ENCODE results near the gene PSMA5.
A peak's percentile ranks its signal among the peaks of the same experiment; 100 is the strongest.
"Not testable (repeated sequence)": the region's sequence is repeated elsewhere in the genome, so short reads cannot be mapped to it uniquely, and the experiment has no call there.

The PSMA5 gene

GRCh38 chr1:109426281-109427170 is at the start of gene PSMA5:
PSMA5 (minus strand) TSS chr1:109426448; CDS start chr1:109426330, 118 bp downstream.
- DNase-seq, result peak; percentile 96

GRCh38 chr1:109475261-109475660 is 49.0 kb upstream of the PSMA5 start:
- no peak for DNase-seq

- DNase-seq, result no peak
Measured at GRCh38 chr1:109474697-109475096, 48.4 kb upstream of the PSMA5 start.

GRCh38 chr1:109473284-109474057 is 47.2 kb upstream of the PSMA5 start:
- not testable (repeated sequence) for DNase-seq

- DNase-seq, result no peak
Measured at GRCh38 chr1:109472779-109473178, 46.5 kb upstream of the PSMA5 start.

- DNase-seq, result no peak
Measured at GRCh38 chr1:109470245-109470644, 44.0 kb upstream of the PSMA5 start.

- DNase-seq, result no peak
Measured at GRCh38 chr1:109468903-109469302, 42.7 kb upstream of the PSMA5 start.

GRCh38 chr1:109468061-109468460 is 41.8 kb upstream of the PSMA5 start:
- no peak for DNase-seq

- DNase-seq, result no peak
Measured at GRCh38 chr1:109467301-109467777, 41.1 kb upstream of the PSMA5 start.

GRCh38 chr1:109466452-109467300 is 40.4 kb upstream of the PSMA5 start, which contains the start of gene SYPL2:
SYPL2 (plus strand) TSS chr1:109466546; CDS start chr1:109466844, 298 bp downstream.
- peak; percentile 20 for DNase-seq

- DNase-seq, result no peak
Measured at GRCh38 chr1:109466125-109466451, 39.8 kb upstream of the PSMA5 start.

- no peak for DNase-seq
Measured at GRCh38 chr1:109457819-109458218, 31.6 kb upstream of the PSMA5 start.

- DNase-seq, result no peak
Measured at GRCh38 chr1:109454497-109455133, 28.4 kb upstream of the PSMA5 start.

GRCh38 chr1:109447524-109447923 is 21.3 kb upstream of the PSMA5 start:
- DNase-seq, result no peak

GRCh38 chr1:109445949-109446695 is 19.9 kb upstream of the PSMA5 start:
- not testable (repeated sequence) for DNase-seq

- DNase-seq, result no peak
Measured at GRCh38 chr1:109444346-109444745, 18.1 kb upstream of the PSMA5 start.

- no peak for DNase-seq
Measured at GRCh38 chr1:109443476-109443875, 17.2 kb upstream of the PSMA5 start.

- DNase-seq, result no peak
Measured at GRCh38 chr1:109441069-109441468, 14.8 kb upstream of the PSMA5 start.

- DNase-seq, result no peak
Measured at GRCh38 chr1:109438798-109439297, 12.6 kb upstream of the PSMA5 start.

- no peak for DNase-seq
Measured at GRCh38 chr1:109434484-109434883, 8.2 kb upstream of the PSMA5 start.

- DNase-seq, result no peak
Measured at GRCh38 chr1:109433322-109433721, 7.1 kb upstream of the PSMA5 start.

Measured in activated naive CD4-positive, alpha-beta T cell treated with Interleukin-2 at 50 U/mL for 16 hours (primary cell).